Islet of Langerhans (tissue), 1 donor: ENCODE measurements around the gene SEPTIN2.
"Not testable (repeated sequence)": the region's sequence is repeated elsewhere in the genome, so short reads cannot be mapped to it uniquely, and the experiment has no call there.

ENCODE experiments used
- FAIRE-seq: peaks from one replicate; lab custom pipeline; 2011; peaks lifted over from hg19 to GRCh38; lab: Jason Lieb, UNC

SEPTIN2 gene

GRCh38 chr2:241386519-241386918 is 70.8 kb downstream of the SEPTIN2 start:
- no peak for FAIRE-seq

GRCh38 chr2:241389697-241390096 is 74.0 kb downstream of the SEPTIN2 start:
- FAIRE-seq, result no peak

GRCh38 chr2:241390301-241391206 is 74.8 kb downstream of the SEPTIN2 start:
- no peak for FAIRE-seq

- no peak for FAIRE-seq
Observed at GRCh38 chr2:241391892-241392665, 76.4 kb downstream of the SEPTIN2 start.

GRCh38 chr2:241392753-241393152 is 77.0 kb downstream of the SEPTIN2 start:
- not testable (repeated sequence) for FAIRE-seq

GRCh38 chr2:241393524-241394196 is 77.9 kb downstream of the SEPTIN2 start:
- no peak for FAIRE-seq

- not testable (repeated sequence) for FAIRE-seq
Observed at GRCh38 chr2:241396809-241397208, 81.1 kb downstream of the SEPTIN2 start.

- FAIRE-seq, result no peak
Observed at GRCh38 chr2:241399941-241400922, 84.5 kb downstream of the SEPTIN2 start.
